Germinal center (tissue), 1 donor: ENCODE measurements around the gene FRMD4B.
A peak's percentile ranks its signal among the peaks of the same experiment; 100 is the strongest.

Experiments used
- DNase-seq: peaks from one replicate; pipeline ENCODE4 v3.0.0; 2012; ENCODE audit warnings: mixed read lengths, low spot score

The FRMD4B gene

DNA sequence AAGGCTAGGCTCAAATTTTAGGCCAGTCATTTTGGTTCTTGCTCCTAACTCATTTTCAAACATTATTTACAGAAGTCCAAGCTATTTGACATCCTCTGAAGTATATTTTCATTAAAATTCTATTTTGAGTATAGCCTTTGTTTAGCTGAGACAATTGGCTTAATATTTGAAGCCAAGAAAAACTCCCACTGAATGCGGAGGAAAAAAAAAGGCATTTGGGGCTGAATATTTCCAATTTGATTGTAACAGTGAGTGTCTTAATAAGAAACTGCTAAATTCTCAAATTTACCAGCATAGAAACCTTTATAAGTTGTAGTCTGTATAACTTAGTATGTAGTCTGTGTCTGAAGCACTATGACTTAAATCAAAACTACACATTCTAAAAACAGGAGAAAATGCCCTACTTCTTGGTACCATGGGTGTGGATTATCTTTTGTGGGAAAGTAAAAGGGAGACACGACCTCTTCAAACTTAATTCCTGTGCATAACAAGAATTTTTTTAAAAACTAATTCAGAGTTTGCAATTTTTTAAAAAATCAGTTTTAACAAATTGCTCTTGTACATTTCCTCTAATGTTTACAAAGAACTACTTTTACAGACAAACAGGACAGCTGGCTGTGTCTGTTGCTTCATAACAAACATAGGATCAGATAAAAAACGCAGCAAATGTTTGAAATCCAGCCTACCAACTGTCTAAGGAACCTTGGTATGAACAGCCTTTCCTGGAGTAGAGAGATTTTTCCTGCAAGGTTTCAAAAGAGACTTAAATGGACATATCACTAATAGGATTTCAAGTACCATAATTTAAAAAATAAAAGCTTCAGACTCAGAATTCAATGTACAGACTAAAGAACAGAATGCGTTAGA, 210.8 kb downstream of the FRMD4B start:
- no peak for DNase-seq

DNA sequence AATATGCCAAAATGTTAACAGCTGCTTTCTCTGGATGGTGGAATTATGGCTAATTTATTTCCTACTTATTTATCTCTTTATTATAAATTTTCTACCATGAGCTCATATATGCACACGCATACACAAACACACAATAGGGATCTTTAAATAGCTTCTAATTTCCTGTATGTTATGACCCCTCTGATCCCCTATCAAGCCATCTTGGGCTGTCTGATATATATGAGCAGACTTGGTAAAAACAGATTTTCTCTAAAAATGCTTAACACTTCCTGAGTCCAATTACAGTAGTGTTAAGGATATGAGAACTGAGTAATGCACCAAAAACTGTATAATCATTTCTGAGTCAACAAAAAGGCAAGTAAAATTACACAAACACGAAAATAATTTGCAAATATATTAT, 211.4 kb downstream of the FRMD4B start:
- DNase-seq: no peak

DNA sequence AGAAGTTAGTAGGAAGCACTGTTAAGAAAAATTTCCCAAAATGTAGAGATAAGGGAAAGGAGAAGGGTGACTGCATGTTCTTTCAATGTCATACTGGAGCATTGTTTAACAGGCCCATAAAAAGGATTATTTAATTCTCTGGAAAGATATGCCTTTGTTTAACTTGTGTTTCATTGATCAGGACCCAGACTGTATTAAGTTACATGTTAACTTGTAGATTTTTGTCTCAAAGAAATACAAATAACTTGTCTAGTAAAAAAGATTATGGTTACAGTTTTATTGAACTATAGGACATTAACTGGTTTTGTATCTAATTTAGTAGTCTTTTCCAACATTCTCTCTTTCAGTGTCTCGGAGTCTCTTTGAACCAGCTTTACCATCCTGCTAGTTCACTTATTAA, 213.8 kb downstream of the FRMD4B start:
- no peak for DNase-seq

DNA sequence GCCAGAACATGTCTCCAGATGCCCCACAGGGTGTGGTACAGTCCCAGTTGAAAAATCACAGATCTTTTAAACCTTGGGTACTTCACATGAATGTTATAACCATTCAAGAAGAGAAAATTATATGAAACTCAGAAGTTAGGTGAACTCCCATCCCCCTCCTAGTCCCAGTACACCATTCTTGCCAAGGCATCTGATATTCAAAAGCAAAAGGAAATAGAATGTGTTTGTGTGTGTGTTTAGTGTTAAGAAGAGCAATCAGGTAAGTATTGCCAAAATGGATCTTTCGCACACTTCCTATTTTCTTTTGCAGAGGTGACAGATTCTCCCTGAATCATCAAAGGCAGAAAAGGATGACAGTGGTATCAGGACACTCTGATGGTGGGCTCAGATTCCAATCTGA, 219.4 kb downstream of the FRMD4B start:
- DNase-seq: no peak

DNA sequence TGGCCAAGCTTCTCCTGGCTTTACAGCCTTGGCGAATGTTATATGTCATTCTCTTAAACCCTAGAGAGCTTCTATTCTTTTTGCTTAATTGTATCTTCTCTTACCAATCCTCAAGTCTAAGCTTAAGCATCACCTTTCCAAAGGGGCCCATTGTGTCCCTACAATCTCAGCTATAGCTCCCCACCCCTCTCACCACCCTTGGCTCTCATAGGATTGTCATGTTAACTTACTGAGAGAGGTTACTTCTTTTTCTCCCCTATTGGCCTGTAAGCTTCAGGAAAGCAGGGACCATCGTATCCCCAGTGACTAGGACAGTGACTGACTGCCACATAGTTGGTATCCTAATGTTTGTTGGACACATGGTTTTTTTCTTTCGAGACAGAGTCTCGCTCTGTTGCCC, 220.1 kb downstream of the FRMD4B start:
- no peak for DNase-seq

DNA sequence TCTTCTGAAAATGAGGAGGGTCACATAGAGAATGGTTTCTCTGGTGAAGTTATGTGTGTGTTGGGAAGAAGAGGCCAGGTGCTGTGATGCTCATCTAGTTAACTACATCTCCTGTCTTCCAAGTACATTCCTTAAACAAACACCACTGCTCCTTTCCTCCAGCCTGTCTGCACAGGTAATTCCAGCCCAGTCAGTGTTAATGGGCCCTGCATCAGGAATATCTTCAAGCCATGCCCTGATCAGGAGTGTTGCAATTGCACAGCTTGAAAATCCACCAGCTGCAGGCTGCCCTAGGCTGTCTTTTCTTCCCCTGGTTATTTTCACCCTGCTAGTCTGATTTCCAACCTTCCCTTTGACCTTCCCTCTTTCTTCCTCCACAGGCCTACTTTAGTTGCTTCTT, 221.6 kb downstream of the FRMD4B start:
- no peak for DNase-seq

DNA sequence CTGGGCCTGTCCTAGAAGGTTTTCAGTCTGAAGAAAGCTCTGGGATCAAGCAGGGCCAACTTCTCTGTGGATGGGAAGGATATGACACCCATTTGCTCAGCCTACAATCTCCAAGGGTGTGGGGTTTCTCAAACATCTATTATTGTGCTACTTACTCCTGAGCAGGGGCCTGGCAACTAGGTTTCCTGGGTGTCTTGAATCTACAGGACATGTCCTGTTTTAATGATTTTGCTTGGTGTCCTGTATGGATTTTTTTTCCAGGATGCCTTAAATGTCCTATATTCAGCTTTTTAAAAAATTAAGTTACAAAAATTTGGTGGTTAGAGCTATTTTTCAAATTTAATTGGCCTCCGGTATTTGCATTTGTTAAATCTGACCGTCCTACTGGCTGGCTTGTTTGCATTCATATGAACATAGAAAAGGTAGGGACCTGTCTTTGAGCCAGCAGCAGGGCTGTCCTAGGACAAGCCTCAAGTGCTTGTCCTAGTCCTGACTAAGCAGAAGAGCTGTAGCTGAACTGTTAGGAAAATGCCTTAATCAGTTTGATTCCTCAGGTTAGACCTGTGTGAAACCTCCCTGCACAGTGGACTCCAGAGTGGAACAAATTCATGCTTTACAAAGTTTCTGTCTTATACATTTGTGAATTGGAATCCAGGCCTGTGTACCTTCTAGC, 223.4 kb downstream of the FRMD4B start:
- no peak for DNase-seq

DNA sequence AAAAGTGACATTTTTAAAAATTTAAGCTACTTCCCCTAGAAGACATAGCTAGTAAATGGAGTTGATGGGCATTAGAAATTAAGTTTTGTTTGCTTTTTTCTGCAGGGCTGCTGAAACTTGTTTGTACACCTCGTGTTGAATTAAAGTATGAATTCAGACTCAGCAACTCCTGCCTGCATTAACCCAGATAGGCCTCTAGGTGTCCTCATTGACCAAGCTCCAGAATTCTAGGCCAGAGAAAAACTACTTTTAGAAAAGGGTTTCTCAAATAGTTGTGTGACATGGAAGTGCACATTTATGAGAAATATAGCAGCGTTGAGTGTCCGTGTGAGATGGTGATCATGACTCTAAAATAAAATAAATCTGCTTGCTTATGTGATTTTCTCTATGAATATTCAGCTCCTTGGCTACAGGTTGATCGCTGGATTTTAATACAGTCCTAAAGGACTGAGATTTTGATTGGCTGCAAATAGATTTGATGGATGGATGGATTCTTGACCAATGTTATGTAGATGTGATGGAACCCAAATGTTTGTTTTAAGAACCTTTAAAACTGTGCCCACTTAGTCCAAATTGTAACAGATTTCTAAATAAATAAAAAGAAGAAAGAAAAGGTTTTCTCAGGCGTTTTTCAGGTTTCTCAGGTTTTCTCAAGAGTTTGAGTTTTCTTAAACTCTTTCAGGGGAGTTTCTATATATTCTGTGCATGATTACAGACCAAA, 224.1 kb downstream of the FRMD4B start:
- peak; percentile 43 for DNase-seq

DNA sequence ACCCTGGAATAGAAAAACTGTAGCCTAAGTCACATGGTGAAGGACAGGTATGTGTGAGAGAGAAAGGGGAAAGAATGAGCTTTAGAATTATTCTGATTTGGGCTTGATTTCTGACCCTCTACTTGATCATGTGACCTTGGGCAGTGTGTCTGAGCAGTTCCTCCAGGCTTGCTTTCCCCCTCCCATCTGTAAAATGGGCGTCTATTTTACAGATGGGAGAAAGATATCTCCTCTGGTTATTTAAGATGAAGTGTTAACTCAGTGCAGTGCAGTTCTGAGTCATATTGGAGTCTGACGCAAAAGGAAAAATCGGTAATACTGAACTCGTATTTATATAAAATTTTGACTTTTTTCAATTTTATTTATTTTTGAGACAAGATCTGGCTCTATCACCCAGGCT, 225.4 kb downstream of the FRMD4B start:
- no peak for DNase-seq

DNA sequence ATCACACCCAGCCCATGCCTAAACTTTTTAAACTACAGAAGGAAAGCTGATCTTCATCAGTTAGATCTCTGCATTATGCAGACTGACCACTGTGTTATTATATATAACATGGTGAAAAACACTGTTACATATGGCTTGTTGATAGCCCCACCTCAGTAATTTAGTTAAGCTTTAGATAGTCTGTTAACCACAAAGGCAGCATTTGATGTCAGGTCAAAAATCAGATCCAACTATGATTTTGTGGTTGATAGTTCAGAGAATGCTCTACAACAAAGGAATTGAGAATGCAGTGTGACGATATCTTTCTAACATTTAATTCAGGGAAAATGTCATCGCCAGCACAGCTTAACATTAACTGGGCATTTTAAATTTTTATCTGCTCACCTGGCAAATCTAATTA, 225.8 kb downstream of the FRMD4B start:
- no peak for DNase-seq

DNA sequence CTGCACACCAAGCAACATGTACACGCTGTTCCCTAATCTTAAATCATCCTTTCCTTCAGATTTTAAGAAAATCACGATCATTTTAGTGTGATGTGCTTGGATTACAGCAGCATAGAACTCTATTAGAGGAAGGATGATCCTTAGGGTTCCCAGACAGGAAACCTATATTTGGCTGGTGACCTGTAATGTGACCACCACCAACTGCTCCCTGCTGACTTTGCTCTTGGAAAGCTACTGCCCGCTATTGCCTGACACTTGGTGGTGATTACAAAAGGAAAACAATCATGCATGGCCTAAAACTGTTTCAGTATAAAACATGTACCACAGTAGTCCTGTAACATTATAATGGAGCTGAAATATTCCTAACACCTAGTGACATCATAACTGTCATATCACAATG, 236.3 kb downstream of the FRMD4B start:
- no peak for DNase-seq

DNA sequence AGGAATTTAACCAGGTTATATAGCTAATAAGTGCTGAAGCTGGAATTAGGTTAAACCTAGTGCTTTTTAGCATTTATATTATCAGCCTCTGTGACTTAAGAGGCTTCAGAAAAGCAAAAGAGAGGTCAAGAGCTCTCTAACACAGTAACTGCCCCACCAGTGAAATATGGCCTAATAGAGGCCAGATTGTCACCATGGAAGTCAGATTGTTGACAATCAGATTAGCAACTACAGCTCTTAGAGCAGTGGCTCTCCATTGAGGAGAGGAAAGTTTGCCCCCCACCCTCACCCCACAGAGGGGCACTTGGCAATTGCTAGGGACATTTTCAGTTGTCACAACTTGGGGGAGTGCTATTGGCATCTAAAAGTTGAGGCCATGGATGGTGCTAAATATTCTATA, 240.2 kb downstream of the FRMD4B start:
- DNase-seq: no peak

DNA sequence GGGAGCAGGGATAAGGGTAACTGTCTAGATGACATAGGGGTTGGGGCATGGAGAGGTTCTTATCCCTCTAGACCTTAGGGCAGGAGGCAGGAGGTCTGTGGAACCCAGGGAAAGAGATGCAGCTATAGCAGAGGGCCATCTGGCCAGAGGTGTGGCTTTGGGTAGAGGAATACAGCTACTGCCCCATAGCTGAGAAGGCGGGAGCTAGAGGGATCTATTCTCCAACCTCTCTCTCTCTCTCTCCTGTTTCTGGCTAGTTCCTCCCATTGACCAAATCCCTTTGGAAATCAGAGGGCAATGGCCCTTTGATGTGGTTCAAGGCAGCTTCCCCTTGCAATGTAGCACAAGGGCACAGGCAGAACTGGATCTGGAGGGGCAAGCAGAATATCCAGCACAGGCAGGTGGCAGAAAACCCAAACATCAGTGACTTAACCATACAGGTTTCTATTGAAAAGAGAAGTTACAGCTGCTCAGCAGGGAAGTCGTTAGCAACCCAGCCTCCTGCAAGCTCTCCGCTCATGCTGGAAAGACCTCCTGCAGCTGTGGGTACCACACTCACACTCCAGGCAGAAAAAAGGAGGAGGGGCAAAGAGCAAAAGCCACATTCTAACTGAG, 241.2 kb downstream of the FRMD4B start:
- DNase-seq: no peak

DNA sequence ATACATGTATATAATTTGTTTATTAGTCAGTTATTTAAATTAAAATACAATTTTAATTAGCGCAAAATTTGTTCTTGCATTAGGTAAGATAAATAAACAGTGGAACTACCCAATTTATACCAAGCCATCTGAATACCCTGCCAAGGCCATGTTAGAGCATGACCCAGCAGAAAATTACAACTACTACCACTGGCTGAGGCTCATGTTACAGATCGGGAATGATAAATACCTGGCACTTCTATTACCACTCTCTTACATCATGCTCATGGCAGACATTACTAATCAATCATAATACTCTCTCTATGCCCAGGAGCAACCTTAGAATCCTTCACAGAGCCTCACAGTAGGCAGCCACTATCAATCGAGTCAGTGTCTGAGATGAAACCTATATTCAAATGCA, 242.3 kb downstream of the FRMD4B start:
- DNase-seq: no peak

DNA sequence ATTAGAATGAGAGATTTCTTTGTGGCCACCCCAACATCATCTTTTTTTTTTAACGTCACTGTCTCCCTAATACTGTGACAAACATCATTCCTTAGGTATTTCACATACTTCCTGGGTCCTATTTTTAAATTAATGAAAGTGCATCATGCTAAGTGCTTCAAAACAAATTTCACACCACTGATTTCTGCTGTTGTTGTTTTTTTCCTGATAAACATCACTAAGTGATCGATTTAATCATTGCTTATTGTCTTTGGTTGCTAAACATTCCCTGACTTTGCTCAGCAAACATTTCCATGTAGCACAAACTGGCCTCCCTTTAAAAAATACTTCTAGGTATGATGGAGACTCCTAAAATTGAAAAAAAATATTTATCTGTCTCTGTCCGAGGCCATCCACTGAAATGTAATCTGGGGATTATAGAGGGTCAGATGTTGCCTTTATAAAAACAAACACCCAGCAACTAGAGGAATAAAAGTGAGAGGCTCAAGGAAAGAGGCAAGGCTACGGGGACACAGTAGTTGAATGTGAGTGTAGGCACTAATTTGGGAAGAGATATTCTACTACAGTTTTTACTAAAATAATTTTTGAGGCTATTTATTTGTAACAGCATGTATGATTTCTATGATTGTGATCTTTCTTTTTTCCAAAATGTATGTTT, 243.0 kb downstream of the FRMD4B start:
- no peak for DNase-seq

DNA sequence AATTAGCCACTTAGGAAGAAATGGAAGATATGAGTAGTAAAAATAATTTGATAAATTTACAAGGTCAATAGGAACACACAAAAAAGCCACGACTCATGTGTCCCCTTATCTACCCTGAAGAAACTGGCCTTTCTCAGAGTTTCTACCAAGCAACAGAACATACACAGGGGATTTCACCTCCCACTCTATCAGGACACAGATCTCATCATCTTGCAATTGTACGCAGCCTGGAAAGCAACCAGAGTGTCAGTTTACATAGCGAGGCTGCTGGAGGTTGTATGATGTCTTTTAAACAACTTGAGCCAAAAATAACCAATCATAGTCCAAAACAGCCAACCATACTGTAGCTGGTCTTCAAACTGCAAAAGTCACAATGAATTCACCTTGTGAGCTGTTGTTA, 243.8 kb downstream of the FRMD4B start:
- no peak for DNase-seq

DNA sequence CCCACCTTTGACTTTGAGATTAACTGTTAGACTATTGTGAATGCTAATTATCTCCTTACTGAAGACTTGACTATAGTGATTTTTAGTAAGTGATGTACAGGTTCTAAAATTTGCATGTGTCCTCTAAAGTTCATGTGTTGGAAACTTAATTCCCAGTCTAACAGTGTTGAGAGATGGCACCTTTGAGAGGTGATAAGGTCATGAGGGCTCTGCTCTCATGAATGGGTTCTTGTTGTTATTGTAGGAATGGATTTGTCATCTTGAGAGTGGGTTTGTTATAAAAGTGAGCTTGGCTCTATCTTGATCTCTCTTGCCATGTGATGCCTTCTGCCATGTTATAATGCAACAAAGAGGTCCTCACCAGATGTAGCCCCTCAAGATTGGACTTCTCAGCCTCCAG, 244.6 kb downstream of the FRMD4B start:
- DNase-seq: no peak

DNA sequence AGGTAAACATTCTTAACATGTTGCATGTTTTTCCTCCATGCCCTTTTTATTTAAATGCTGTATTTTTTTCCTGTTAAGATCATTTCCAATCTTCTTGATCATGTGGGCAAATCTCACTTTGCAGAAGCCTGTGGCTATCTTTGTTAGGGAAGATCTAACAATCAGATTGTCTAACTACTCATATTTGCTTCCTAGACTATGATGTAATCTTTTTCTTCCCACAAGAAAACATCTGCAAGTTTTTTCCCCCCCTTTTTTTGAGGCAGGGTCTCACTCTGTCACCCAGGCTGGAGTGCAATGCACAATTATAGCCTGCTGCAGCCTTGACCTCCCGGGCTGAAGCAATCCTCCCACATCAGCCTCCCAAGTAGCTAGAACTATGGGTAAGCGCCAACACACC, 248.5 kb downstream of the FRMD4B start:
- no peak for DNase-seq

DNA sequence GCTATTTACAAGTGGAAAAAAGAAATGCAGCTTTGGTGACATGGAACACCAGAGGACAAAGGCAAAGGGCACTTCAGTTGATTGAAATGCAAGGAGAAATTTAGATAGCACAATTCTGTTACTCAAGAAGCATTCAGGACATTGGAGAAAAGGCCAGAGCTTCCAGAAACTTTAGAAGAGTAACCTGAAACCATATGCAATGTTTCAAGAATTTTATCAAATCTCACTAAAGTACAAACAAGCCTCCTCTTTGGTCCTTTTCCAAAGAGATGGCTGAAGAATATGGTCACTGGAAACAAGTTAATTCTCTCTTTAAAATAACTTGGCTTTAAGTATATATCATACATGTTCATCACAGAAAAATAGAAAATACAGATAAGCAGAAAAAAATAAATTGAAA, 248.9 kb downstream of the FRMD4B start:
- no peak for DNase-seq

DNA sequence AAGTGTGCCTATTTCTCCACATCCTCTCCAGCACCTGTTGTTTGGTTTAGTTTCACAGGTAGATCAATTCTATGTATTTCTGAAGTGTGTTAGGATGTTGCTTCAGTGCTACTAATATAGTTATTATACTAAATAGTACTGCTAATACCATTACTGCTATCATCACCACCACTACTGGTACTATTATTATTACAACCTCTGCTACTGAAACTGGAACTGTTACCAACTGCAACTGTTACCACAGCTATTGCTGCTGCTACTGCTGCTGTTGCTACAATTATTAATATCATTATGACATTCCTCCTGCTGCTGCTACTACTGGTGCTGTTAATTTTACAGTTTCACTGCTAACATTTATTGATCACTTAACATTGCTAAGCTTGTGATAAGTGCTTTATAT, 255.2 kb downstream of the FRMD4B start:
- DNase-seq: no peak

DNA sequence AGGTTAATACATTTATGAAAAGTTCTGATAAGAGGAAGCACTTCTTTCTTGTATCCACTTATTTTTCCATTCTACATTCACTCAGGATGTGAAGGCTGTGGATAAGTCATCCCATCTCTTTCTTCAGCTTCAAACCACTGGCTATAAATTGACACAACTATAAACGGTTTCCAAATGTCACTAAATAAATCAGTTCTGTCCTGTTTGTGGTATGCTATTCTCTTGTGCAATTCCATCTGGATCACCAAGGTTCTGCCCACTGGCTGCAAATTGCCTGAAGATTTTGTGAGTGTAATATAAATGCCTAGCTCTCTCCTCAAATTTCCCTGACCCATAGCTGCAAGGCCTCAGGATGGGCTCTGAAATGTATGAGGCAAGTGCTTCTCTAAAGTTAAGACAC, 256.4 kb downstream of the FRMD4B start:
- no peak for DNase-seq

DNA sequence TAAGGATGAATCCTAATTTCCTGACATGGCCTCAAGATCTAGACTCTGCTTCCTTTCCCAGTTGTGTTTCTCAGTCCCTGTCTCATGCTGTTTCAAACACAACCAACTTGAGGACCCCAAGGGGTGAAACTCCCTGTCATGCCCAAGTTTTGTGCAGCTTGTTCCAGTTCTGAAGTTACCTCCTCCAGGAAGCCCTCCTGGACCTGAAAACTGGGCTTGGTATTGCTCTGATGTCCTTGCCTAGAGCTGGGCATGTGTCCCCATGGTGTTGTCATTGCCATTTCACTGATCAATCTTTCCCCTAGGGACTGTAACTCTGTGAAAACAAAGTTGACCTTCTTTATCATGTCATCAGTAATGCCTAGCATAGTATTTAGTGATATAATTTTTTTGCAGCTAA, 257.4 kb downstream of the FRMD4B start:
- DNase-seq: no peak
